Mesendoderm (in vitro differentiated cells): ENCODE results near the gene CPM.

Experiments
- DNase-seq: peaks from one replicate; pipeline ENCODE4 v3.0.0; 2013
- H2AK5ac ChIP-seq: 2 replicates; pipeline ENCODE4 v1.6.1; 2013; ENCODE audit warnings: low read length, inconsistent platforms
- H2BK120ac ChIP-seq: 2 replicates; pipeline ENCODE4 v1.6.1; 2013; ENCODE audit warnings: low read depth, mild to moderate bottlenecking, low read length, moderate library complexity, mixed read lengths
- H2BK15ac ChIP-seq: replicated peaks from 2 replicates; pipeline ENCODE4 v1.6.1; 2013; ENCODE audit warnings: low read depth, mild to moderate bottlenecking, moderate library complexity
- H2BK5ac ChIP-seq: 2 replicates; pipeline ENCODE4 v1.6.1; 2013; ENCODE audit warnings: low read length, inconsistent platforms
- H3K18ac ChIP-seq: 2 replicates; pipeline ENCODE4 v1.6.1; 2013; ENCODE audit warnings: mild to moderate bottlenecking, low read length, mixed read lengths
- H3K23ac ChIP-seq: one replicate; pipeline ENCODE4 v1.6.1; 2013; ENCODE audit warnings: low read length
- H3K27ac ChIP-seq: 2 replicates; pipeline ENCODE4 v1.5.1; 2013; ENCODE audit warnings: low read depth, mild to moderate bottlenecking, inconsistent platforms, low read length, moderate library complexity
- H3K27me3 ChIP-seq: 2 replicates; pipeline ENCODE4 v1.6.1; 2013; ENCODE audit warnings: low read length, control low read depth, mild to moderate bottlenecking, inconsistent platforms; ENCODE audit not compliant: insufficient read depth, poor library complexity
- H3K36me3 ChIP-seq: 2 replicates; pipeline ENCODE4 v1.6.1; 2013; ENCODE audit warnings: low read length, inconsistent platforms; ENCODE audit not compliant: control insufficient read depth, insufficient read depth
- H3K4ac ChIP-seq: one replicate; pipeline ENCODE4 v1.6.1; 2013; ENCODE audit warnings: low read depth, mild to moderate bottlenecking, low read length, moderate library complexity
- H3K4me1 ChIP-seq: 2 replicates; pipeline ENCODE4 v1.6.1; 2013; ENCODE audit warnings: low read depth, low read length, inconsistent platforms; ENCODE audit not compliant: control insufficient read depth
- H3K4me2 ChIP-seq: 2 replicates; pipeline ENCODE4 v1.6.1; 2013; ENCODE audit warnings: low read length
- H3K4me3 ChIP-seq: 2 replicates; pipeline ENCODE4 v1.5.1; 2013; ENCODE audit warnings: mild to moderate bottlenecking, low read length
- H3K56ac ChIP-seq: one replicate; pipeline ENCODE4 v1.6.1; 2013; ENCODE audit warnings: low read length
- H3K79me1 ChIP-seq: 2 replicates; pipeline ENCODE4 v1.6.1; 2013; ENCODE audit warnings: low read length, inconsistent platforms
- H3K79me2 ChIP-seq: 2 replicates; pipeline ENCODE4 v1.6.1; 2013; ENCODE audit warnings: mild to moderate bottlenecking, low read length; ENCODE audit not compliant: control insufficient read depth, insufficient read depth
- H3K9ac ChIP-seq: 2 replicates; pipeline ENCODE4 v1.6.1; 2013; ENCODE audit warnings: low read length, inconsistent platforms
- H4K5ac ChIP-seq: one replicate; pipeline ENCODE4 v1.6.1; 2013; ENCODE audit warnings: low read length
- H4K8ac ChIP-seq: one replicate; pipeline ENCODE4 v1.6.1; 2013; ENCODE audit warnings: low read depth, mild to moderate bottlenecking, control low read depth, low read length, moderate library complexity
- WGBS: extraction: QIAGEN DNeasy Blood & Tissue Kit; methylation state at CpG from one replicate; pipeline ENCODE4 v1.1.7; 2013; ENCODE audit warnings: low lambda C conversion rate, missing lambda C conversion rate; ENCODE audit not compliant: insufficient coverage; ENCODE audit errors: extremely low coverage; 5-methylcytosine and 5-hydroxymethylcytosine counted together

CPM gene

DNA sequence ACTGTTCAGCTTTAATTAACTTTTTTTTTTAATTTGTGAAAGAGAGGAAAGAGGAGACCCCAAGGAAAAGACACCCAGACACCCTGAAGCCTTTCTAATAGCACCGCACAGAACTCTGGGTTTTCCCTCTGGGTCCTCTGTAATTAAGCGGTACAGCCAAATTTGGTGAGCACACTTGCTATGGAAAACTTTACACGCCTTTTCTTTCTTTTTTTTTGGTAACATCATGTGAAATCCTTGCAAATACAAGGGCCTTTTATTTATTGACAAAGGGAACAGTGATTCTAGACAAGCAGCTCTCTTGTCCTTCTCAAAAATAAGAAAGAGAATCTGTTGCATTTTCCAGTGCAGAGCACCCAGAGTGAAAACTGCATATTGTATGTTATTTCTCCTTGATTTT is 44.4 kb upstream of the CPM start:
- H3K36me3 ChIP-seq, result no peaks in the 10 kb centered on the region
- no peak overlapping the region for H3K9ac ChIP-seq
- no peak overlapping the region for H2BK5ac ChIP-seq
- H4K8ac ChIP-seq, result no peak overlapping the region
- no peak overlapping the region for H4K5ac ChIP-seq
- H3K18ac ChIP-seq, result no peak overlapping the region
- H3K27me3 ChIP-seq, result no peaks in the 10 kb centered on the region
- no peak overlapping the region for H3K56ac ChIP-seq
- H3K79me2 ChIP-seq, result no peaks in the 10 kb centered on the region
- H2BK120ac ChIP-seq, result no peak overlapping the region
- H3K4ac ChIP-seq, result no peak overlapping the region
- no CpG with 5 or more reads among the region's 3 CpGs for WGBS
- H3K4me1 ChIP-seq, result no peaks in the 10 kb centered on the region
- H3K4me2 ChIP-seq, result no peak overlapping the region
- no peaks in the 10 kb centered on the region for H3K79me1 ChIP-seq
- H2BK15ac ChIP-seq, result no peak overlapping the region
- H3K23ac ChIP-seq, result no peak overlapping the region
- no peak overlapping the region for H3K4me3 ChIP-seq
- H2AK5ac ChIP-seq, result no peak overlapping the region
- H3K27ac ChIP-seq, result no peak overlapping the region
- DNase-seq, result no peak

DNA sequence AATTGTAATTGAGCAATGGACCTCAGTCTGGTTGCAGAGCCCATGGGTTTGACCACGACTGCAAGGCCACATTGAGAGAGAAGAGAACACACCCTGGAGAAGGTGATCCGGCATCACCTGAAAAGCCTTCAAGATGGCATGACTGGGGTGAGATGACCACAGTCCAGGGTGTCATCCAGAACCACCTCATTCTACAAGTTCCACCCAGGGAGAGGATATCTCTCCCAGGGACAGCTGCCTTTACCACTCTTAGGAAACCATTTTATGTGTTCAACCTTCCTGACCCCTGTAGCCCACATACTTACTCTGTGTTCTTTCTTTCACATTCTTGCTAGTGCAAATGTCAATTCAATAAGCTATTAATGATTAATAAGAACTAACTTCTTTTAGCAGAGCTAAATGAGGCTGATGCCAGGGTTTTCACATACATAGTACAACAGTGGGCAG is 43.4 kb upstream of the CPM start:
- no peaks in the 10 kb centered on the region for H3K79me2 ChIP-seq
- no peaks in the 10 kb centered on the region for H3K4me1 ChIP-seq
- no peak overlapping the region for H3K4me2 ChIP-seq
- no peaks in the 10 kb centered on the region for H3K27me3 ChIP-seq
- H3K23ac ChIP-seq, result no peak overlapping the region
- no peak overlapping the region for H2AK5ac ChIP-seq
- H4K5ac ChIP-seq, result no peak overlapping the region
- no peak overlapping the region for H2BK120ac ChIP-seq
- H3K18ac ChIP-seq, result no peak overlapping the region
- DNase-seq, result no peak
- no peak overlapping the region for H4K8ac ChIP-seq
- H3K79me1 ChIP-seq, result no peaks in the 10 kb centered on the region
- H3K4me3 ChIP-seq, result no peak overlapping the region
- WGBS, result no CpG with 5 or more reads among the region's 2 CpGs
- no peak overlapping the region for H3K56ac ChIP-seq
- H3K27ac ChIP-seq, result no peak overlapping the region
- H2BK15ac ChIP-seq, result no peak overlapping the region
- no peaks in the 10 kb centered on the region for H3K36me3 ChIP-seq
- H3K4ac ChIP-seq, result no peak overlapping the region
- no peak overlapping the region for H3K9ac ChIP-seq
- H2BK5ac ChIP-seq, result no peak overlapping the region

DNA sequence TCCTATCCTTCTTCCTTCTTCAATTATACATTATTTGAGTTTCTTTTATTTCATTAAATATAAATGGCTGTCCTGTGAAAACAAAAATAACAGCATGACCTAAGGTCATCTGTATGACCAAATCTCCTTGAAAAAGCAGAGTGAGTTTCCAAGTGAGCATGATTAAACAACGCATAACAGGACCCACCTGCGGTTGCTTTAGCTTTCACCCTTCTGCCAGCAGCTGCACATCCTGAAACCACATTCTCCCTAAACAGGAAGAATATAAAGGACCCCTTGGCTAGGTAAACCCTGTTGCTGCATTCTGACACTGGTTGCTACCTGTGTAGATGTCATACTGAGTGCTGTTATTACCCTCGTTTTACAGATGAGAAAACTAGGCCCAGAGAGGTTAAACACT is 42.8 kb upstream of the CPM start:
- no peaks in the 10 kb centered on the region for H3K27me3 ChIP-seq
- H3K27ac ChIP-seq, result no peak overlapping the region
- H3K4ac ChIP-seq, result no peak overlapping the region
- H3K4me3 ChIP-seq, result no peak overlapping the region
- H3K4me1 ChIP-seq, result no peaks in the 10 kb centered on the region
- H3K36me3 ChIP-seq, result no peaks in the 10 kb centered on the region
- no peak for DNase-seq
- no peak overlapping the region for H3K9ac ChIP-seq
- no peak overlapping the region for H4K8ac ChIP-seq
- H2AK5ac ChIP-seq, result no peak overlapping the region
- no peaks in the 10 kb centered on the region for H3K79me2 ChIP-seq
- H3K18ac ChIP-seq, result no peak overlapping the region
- no peak overlapping the region for H3K23ac ChIP-seq
- no peak overlapping the region for H2BK15ac ChIP-seq
- no peak overlapping the region for H2BK5ac ChIP-seq
- H3K79me1 ChIP-seq, result no peaks in the 10 kb centered on the region
- no peak overlapping the region for H4K5ac ChIP-seq
- no peak overlapping the region for H3K56ac ChIP-seq
- no CpG with 5 or more reads among the region's 3 CpGs for WGBS
- no peak overlapping the region for H2BK120ac ChIP-seq
- H3K4me2 ChIP-seq, result no peak overlapping the region

- Histone ChIP-seq H2AK5ac (no peak overlapping the region), H4K8ac (no peak overlapping the region), H3K36me3 (no peaks in the 10 kb centered on the region), H3K4ac (no peak overlapping the region), H3K27ac (no peak overlapping the region), H2BK15ac (no peak overlapping the region), H4K5ac (no peak overlapping the region), H3K4me1 (no peaks in the 10 kb centered on the region), H2BK120ac (no peak overlapping the region), H3K9ac (no peak overlapping the region), H3K79me1 (no peaks in the 10 kb centered on the region), H3K4me2 (no peak overlapping the region), H2BK5ac (no peak overlapping the region), H3K23ac (no peak overlapping the region), H3K56ac (no peak overlapping the region), H3K18ac (no peak overlapping the region), H3K27me3 (no peaks in the 10 kb centered on the region), H3K4me3 (no peak overlapping the region), H3K79me2 (no peaks in the 10 kb centered on the region)
- DNase-seq, result no peak
- no CpG with 5 or more reads among the region's 2 CpGs for WGBS
Observed at GRCh38 chr12:68972595-68972994, 39.6 kb upstream of the CPM start.

DNA sequence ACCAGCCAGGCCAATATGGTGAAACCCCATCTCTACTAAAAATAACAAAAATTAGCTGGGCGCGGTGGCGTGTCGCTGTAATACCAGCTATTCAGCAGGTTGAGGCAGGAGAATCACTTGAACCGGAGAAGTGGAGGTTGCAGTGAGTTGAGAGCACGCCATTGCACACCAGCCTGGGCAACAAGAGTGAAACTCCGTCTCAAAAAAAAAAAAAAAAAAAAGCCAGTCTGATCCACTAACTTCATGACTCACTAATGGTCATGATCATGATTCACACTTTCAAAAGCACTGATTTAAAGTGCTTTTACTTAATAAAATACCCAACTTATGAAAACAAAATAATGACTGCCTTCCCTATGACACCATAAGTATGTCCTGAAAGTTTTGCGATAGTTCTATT is 38.4 kb upstream of the CPM start:
- no peaks in the 10 kb centered on the region for H3K27me3 ChIP-seq

DNA sequence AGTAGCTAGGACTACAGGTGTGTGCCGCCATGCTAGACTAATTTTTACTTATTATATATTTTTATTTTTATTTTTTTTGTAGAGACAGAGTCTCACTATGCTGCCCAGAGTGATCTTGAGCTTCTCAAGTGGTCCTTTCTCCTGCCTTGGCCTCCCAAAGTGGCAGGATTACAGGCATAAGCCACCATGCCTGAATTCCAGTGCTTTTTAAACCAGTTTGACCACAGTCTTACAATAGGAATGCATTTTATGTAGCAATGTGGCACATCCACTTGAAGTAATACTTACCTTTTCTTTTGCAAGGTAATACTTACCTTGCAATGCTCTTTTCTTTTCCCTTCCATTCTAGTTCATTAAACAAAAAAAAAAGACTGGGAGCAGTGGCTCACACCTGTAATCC is 38.0 kb upstream of the CPM start:
- no peak overlapping the region for H3K27ac ChIP-seq
- no peak overlapping the region for H3K4me2 ChIP-seq
- H4K5ac ChIP-seq, result no peak overlapping the region
- H3K79me1 ChIP-seq, result no peaks in the 10 kb centered on the region
- DNase-seq, result no peak
- H2BK15ac ChIP-seq, result no peak overlapping the region
- no peak overlapping the region for H3K4ac ChIP-seq
- no peaks in the 10 kb centered on the region for H3K27me3 ChIP-seq
- H2BK120ac ChIP-seq, result no peak overlapping the region
- H3K9ac ChIP-seq, result no peak overlapping the region
- H3K56ac ChIP-seq, result no peak overlapping the region
- no peaks in the 10 kb centered on the region for H3K4me1 ChIP-seq
- no peaks in the 10 kb centered on the region for H3K79me2 ChIP-seq
- no peak overlapping the region for H3K23ac ChIP-seq
- no peak overlapping the region for H3K4me3 ChIP-seq
- WGBS, result no CpG with 5 or more reads among the region's 1 CpG
- H3K36me3 ChIP-seq, result no peaks in the 10 kb centered on the region
- no peak overlapping the region for H2BK5ac ChIP-seq
- no peak overlapping the region for H4K8ac ChIP-seq
- H2AK5ac ChIP-seq, result no peak overlapping the region
- H3K18ac ChIP-seq, result no peak overlapping the region

More for the DNA sequence above, 38.4 kb upstream of the CPM start:
- Histone ChIP-seq H2AK5ac (no peak overlapping the region), H3K9ac (no peak overlapping the region), H3K23ac (no peak overlapping the region), H3K18ac (no peak overlapping the region), H3K4me1 (no peaks in the 10 kb centered on the region), H3K56ac (no peak overlapping the region), H4K8ac (no peak overlapping the region), H3K27ac (no peak overlapping the region), H2BK120ac (no peak overlapping the region), H2BK5ac (no peak overlapping the region), H2BK15ac (no peak overlapping the region), H3K4me2 (no peak overlapping the region), H3K4me3 (no peak overlapping the region), H3K4ac (no peak overlapping the region), H4K5ac (no peak overlapping the region), H3K79me1 (no peaks in the 10 kb centered on the region), H3K79me2 (no peaks in the 10 kb centered on the region), H3K36me3 (no peaks in the 10 kb centered on the region)
- WGBS, result no CpG with 5 or more reads among the region's 8 CpGs
- DNase-seq, result no peak
